ENCODE results near the gene MYH10. TPM values are rescaled to one million over a fixed set of nuclear protein-coding genes. Genes with fewer than 3 reads are reported as not detected.

The MYH10 gene
- total RNA-seq, 1 experiment from 2014 or later, result 1.6 TPM

DNA sequence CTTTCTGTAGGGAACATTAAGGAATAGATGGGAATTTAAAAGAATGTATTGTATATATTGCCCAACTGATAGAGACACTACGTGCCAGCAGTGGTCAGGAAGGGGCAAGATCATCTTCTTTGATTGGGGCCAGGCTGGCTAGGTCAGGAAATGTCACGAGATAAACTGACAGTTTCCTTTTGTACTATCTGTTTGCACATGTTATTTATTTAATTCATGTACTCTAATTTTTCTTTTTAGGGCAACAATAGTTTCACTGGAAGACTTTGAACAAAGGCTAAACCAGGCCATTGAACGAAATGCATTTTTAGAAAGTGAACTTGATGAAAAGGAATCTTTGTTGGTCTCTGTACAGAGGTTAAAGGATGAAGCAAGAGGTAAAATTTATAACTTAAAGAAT is 182.2 kb downstream of the MYH10 start:
- H3K9me2 ChIP-seq (ENCODE audit: insufficient read depth), result no peaks in the 10 kb centered on the region
- H3K27me3 ChIP-seq (ENCODE audit: insufficient read depth, low read depth), result no peaks in the 10 kb centered on the region
- H3K4me3 ChIP-seq, result no peak overlapping the region
- no peak overlapping the region for H3K27ac ChIP-seq
- H3K9me3 ChIP-seq (ENCODE audit: insufficient read depth, low read depth), result no peaks in the 10 kb centered on the region
- BruUV-seq (replicated peaks), result no TSS peak
- DNase-seq, result no peak
- H3K79me2 ChIP-seq (ENCODE audit: low read depth), result 0 out of 2 replicates have a peak, but pooled peaks cover 1% of the 10 kb centered on the region
- CTCF ChIA-PET, result no interaction called here
- TF ChIP-seq EZH2 (IDR thresholded peaks at IDR 0.05; ENCODE audit: low read depth), result no peak
- TF ChIP-seq, protein P1, sequence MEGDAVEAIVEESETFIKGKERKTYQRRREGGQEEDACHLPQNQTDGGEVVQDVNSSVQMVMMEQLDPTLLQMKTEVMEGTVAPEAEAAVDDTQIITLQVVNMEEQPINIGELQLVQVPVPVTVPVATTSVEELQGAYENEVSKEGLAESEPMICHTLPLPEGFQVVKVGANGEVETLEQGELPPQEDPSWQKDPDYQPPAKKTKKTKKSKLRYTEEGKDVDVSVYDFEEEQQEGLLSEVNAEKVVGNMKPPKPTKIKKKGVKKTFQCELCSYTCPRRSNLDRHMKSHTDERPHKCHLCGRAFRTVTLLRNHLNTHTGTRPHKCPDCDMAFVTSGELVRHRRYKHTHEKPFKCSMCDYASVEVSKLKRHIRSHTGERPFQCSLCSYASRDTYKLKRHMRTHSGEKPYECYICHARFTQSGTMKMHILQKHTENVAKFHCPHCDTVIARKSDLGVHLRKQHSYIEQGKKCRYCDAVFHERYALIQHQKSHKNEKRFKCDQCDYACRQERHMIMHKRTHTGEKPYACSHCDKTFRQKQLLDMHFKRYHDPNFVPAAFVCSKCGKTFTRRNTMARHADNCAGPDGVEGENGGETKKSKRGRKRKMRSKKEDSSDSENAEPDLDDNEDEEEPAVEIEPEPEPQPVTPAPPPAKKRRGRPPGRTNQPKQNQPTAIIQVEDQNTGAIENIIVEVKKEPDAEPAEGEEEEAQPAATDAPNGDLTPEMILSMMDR (conservative IDR thresholded peaks at IDR 0.05), result no peak
- H3K4me1 ChIP-seq (replicated peaks; ENCODE audit: insufficient read depth), result no peaks in the 10 kb centered on the region
- H3K4me2 ChIP-seq, result no peak overlapping the region
- peaks cover 4% of the 10 kb centered on the region for H3K36me3 ChIP-seq (ENCODE audit: low read depth)
- no peaks in the 10 kb centered on the region for H3F3A ChIP-seq (ENCODE audit: insufficient read depth, low read depth)
- intact Hi-C loops (cut with micrococcal nuclease; ENCODE audit: unreplicated experiment), result no loop called here
- POLR2A ChIA-PET (ENCODE audit: unreplicated experiment), result interaction anchor here (0.7 kb wide), 1 partner anchor 13 kb away, joined by 4 read pairs; the partner anchor contains the start of gene NDEL1
- H4K20me1 ChIP-seq (ENCODE audit: insufficient read depth), result peaks cover 5% of the 10 kb centered on the region
- no peak overlapping the region for H2AFZ ChIP-seq

DNA sequence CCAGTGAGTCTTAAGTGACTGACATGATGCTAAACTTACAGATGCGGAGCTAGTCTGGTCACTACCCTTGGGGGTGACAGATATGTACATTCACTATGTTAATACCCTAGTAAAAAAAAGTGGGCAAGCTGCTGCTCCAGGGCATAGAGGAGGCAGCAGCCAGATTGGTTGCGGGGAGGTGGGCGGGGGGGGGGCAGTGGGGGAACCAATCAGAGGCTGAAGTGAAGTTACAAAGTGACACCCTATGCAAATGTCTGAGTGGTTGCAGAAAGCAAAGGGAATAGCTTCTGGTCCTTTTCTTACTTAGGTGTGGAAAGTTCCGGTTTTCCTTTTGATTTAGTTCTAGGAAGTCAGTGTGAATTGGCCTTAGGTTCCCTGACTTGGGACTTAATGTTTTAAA is 182.7 kb downstream of the MYH10 start:
- Histone ChIP-seq H3F3A (ENCODE audit: insufficient read depth, low read depth) (no peaks in the 10 kb centered on the region), H3K4me1 (replicated peaks; ENCODE audit: insufficient read depth) (no peaks in the 10 kb centered on the region), H3K27me3 (ENCODE audit: insufficient read depth, low read depth) (no peaks in the 10 kb centered on the region), H3K36me3 (ENCODE audit: low read depth) (peaks cover 4% of the 10 kb centered on the region; the same call in 1 of the 2 replicates), H3K79me2 (ENCODE audit: low read depth) (peaks cover 6% of the 10 kb centered on the region; the same call in 1 of the 2 replicates), H3K9me2 (ENCODE audit: insufficient read depth) (no peaks in the 10 kb centered on the region), H2AFZ (no peak overlapping the region), H4K20me1 (ENCODE audit: insufficient read depth) (peaks cover 10% of the 10 kb centered on the region), H3K27ac (no peak overlapping the region), H3K4me2 (no peak overlapping the region), H3K4me3 (no peak overlapping the region), H3K9me3 (ENCODE audit: insufficient read depth, low read depth) (no peaks in the 10 kb centered on the region)
- intact Hi-C loops (cut with micrococcal nuclease; ENCODE audit: unreplicated experiment), result no loop called here
- DNase-seq, result no peak
- no TSS peak for BruUV-seq (replicated peaks)
- TF ChIP-seq, protein P1 (conservative IDR thresholded peaks at IDR 0.05), result no peak
- no peak for TF ChIP-seq EZH2 (IDR thresholded peaks at IDR 0.05; ENCODE audit: low read depth)
- ChIA-PET POLR2A (ENCODE audit: unreplicated experiment) (interaction anchor here (0.7 to 0.9 kb wide), 2 partner anchors 12 to 71 kb away, joined by 4 to 5 read pairs; partner anchors contain the start of genes KRABD2 and NDEL1), CTCF (no interaction called here)

DNA sequence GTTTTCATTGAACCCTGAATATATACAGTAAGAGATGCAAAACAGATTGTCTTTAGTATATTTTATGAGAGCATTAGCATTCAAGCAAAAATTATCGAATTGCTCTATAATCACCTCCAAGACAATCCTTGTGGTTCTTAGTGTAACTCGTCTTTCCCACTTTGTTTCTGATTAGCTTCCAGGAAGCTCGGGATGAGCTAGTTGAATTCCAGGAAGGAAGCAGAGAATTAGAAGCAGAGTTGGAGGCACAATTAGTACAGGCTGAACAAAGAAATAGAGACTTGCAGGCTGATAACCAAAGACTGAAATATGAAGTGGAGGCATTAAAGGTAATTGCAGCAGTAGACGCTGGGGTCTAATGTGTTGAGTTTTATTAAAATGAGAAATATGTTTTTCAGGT is 185.0 kb downstream of the MYH10 start:
- intact Hi-C loops (cut with micrococcal nuclease; ENCODE audit: unreplicated experiment), result no loop called here
- Histone ChIP-seq H4K20me1 (ENCODE audit: insufficient read depth) (peaks cover 16% of the 10 kb centered on the region), H3K27ac (no peak overlapping the region), H2AFZ (no peak overlapping the region), H3K4me2 (no peak overlapping the region), H3K27me3 (ENCODE audit: insufficient read depth, low read depth) (no peaks in the 10 kb centered on the region), H3K79me2 (ENCODE audit: low read depth) (peaks cover 24% of the 10 kb centered on the region; the same call in 1 of the 2 replicates), H3F3A (ENCODE audit: insufficient read depth, low read depth) (no peaks in the 10 kb centered on the region; the same call in 1 of the 2 replicates), H3K4me1 (replicated peaks; ENCODE audit: insufficient read depth) (no peaks in the 10 kb centered on the region), H3K9me3 (ENCODE audit: insufficient read depth, low read depth) (no peaks in the 10 kb centered on the region), H3K4me3 (no peak overlapping the region), H3K9me2 (ENCODE audit: insufficient read depth) (no peaks in the 10 kb centered on the region), H3K36me3 (ENCODE audit: low read depth) (peaks cover 4% of the 10 kb centered on the region; the same call in 1 of the 2 replicates)
- TF ChIP-seq EZH2 (IDR thresholded peaks at IDR 0.05; ENCODE audit: low read depth), result no peak
- TF ChIP-seq, protein P1 (conservative IDR thresholded peaks at IDR 0.05), result no peak
- CTCF ChIA-PET, result no interaction called here
- DNase-seq, result no peak
- POLR2A ChIA-PET (ENCODE audit: unreplicated experiment), result interaction anchor here (0.7 kb wide), 1 partner anchor 216 kb away, joined by 8 read pairs; no protein-coding TSS in a partner anchor
- no TSS peak for BruUV-seq (replicated peaks)

Data from PC-9 (cell line).